HG03442 (cell line): Measurements from ENCODE around the gene WBP4.
"Not testable (repeated sequence)": the region's sequence is repeated elsewhere in the genome, so short reads cannot be mapped to it uniquely, and the experiment has no call there.

Source experiments
- ATAC-seq: cut with Tn5 transposase; IDR thresholded peaks from one replicate; pipeline ENCODE4 v1.9.1; 2021; ENCODE audit warnings: mild to moderate bottlenecking, moderate library complexity; ENCODE audit not compliant: unreplicated experiment

The WBP4 gene

GRCh38 chr13:41077475-41077874 lies 16.2 kb downstream of the WBP4 start:
- no peak for ATAC-seq

GRCh38 chr13:41079725-41080124 lies 18.4 kb downstream of the WBP4 start:
- no peak for ATAC-seq

- ATAC-seq, result no peak
Observed at GRCh38 chr13:41085961-41086585, 24.8 kb downstream of the WBP4 start.

- not testable (repeated sequence) for ATAC-seq
Observed at GRCh38 chr13:41095681-41096080, 34.4 kb downstream of the WBP4 start.

GRCh38 chr13:41098761-41099160 lies 37.5 kb downstream of the WBP4 start:
- ATAC-seq, result no peak

- ATAC-seq, result no peak
Observed at GRCh38 chr13:41099986-41100385, 38.7 kb downstream of the WBP4 start.

- ATAC-seq, result no peak
Observed at GRCh38 chr13:41107104-41107571, 45.8 kb downstream of the WBP4 start.

- ATAC-seq, result no peak
Observed at GRCh38 chr13:41107584-41108014, 46.3 kb downstream of the WBP4 start.

- no peak for ATAC-seq
Observed at GRCh38 chr13:41111454-41111853, 50.1 kb downstream of the WBP4 start.

GRCh38 chr13:41117869-41118268 lies 56.6 kb downstream of the WBP4 start:
- ATAC-seq, result no peak

GRCh38 chr13:41122838-41123237 lies 61.5 kb downstream of the WBP4 start:
- ATAC-seq, result no peak

GRCh38 chr13:41127701-41128100 lies 66.4 kb downstream of the WBP4 start:
- ATAC-seq, result no peak

GRCh38 chr13:41130356-41130755 lies 69.0 kb downstream of the WBP4 start:
- no peak for ATAC-seq

GRCh38 chr13:41131189-41131588 lies 69.9 kb downstream of the WBP4 start:
- ATAC-seq, result not testable (repeated sequence)

- peak; percentile 2 for ATAC-seq
Observed at GRCh38 chr13:41131660-41132511, 70.6 kb downstream of the WBP4 start.

- peak; percentile 94 for ATAC-seq
Observed at GRCh38 chr13:41132512-41133152, 71.3 kb downstream of the WBP4 start, which contains the start of gene KBTBD6. TSS of gene KBTBD6 (minus strand) at chr13:41132802. CDS start at chr13:41132511, 291 bp downstream.
